ENCODE results near the gene ABCA7.
"Not testable (repeated sequence)": the region's sequence is repeated elsewhere in the genome, so short reads cannot be mapped to it uniquely, and the experiment has no call there.

DNA sequence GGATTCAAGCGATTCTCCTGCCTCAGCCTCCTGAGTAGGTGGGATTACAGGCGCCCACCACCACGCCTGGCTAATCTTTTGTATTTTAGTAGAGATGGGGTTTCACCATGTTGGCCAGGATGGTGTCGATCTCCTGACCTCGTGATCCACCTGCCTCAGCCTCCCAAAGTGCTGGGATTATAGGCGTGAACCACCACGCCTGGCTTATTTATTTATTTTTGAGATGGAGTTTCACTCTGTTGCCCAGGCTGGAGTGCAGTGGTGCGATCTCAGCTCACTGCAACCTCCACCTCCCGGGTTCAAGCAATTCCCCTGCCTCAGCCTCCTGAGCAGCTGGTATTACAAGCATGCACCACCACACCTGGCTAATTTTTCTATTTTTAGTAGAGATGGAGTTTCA is 74.8 kb downstream of the ABCA7 start:
- TF ChIP-seq, protein P1, sequence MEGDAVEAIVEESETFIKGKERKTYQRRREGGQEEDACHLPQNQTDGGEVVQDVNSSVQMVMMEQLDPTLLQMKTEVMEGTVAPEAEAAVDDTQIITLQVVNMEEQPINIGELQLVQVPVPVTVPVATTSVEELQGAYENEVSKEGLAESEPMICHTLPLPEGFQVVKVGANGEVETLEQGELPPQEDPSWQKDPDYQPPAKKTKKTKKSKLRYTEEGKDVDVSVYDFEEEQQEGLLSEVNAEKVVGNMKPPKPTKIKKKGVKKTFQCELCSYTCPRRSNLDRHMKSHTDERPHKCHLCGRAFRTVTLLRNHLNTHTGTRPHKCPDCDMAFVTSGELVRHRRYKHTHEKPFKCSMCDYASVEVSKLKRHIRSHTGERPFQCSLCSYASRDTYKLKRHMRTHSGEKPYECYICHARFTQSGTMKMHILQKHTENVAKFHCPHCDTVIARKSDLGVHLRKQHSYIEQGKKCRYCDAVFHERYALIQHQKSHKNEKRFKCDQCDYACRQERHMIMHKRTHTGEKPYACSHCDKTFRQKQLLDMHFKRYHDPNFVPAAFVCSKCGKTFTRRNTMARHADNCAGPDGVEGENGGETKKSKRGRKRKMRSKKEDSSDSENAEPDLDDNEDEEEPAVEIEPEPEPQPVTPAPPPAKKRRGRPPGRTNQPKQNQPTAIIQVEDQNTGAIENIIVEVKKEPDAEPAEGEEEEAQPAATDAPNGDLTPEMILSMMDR (IDR thresholded peaks at IDR 0.05; ENCODE audit: control extremely low read depth in 1 of 3, insufficient read depth in 1 of 3, low read depth in 1 of 3, low read length in 3 of 3), result not testable (repeated sequence)
- TF ChIP-seq POLR2A (IDR thresholded peaks at IDR 0.05; ENCODE audit: control extremely low read depth in 1 of 2, low read depth in 2 of 2, low read length in 2 of 2); EZH2 (IDR thresholded peaks at IDR 0.05; ENCODE audit: low read depth, low read length, severe bottlenecking); KDM5A (IDR thresholded peaks at IDR 0.05; ENCODE audit: low read length); YY1 (IDR thresholded peaks at IDR 0.05; ENCODE audit: low read depth, low read length): not testable (repeated sequence)
- TF ChIP-seq, protein P2, sequence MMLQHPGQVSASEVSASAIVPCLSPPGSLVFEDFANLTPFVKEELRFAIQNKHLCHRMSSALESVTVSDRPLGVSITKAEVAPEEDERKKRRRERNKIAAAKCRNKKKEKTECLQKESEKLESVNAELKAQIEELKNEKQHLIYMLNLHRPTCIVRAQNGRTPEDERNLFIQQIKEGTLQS (IDR thresholded peaks at IDR 0.05; ENCODE audit: insufficient read depth, low read depth, low read length), result not testable (repeated sequence)
- TF ChIP-seq, protein P3, sequence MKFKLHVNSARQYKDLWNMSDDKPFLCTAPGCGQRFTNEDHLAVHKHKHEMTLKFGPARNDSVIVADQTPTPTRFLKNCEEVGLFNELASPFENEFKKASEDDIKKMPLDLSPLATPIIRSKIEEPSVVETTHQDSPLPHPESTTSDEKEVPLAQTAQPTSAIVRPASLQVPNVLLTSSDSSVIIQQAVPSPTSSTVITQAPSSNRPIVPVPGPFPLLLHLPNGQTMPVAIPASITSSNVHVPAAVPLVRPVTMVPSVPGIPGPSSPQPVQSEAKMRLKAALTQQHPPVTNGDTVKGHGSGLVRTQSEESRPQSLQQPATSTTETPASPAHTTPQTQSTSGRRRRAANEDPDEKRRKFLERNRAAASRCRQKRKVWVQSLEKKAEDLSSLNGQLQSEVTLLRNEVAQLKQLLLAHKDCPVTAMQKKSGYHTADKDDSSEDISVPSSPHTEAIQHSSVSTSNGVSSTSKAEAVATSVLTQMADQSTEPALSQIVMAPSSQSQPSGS (IDR thresholded peaks at IDR 0.05; ENCODE audit: low read length), result not testable (repeated sequence)
